ENCODE data around the gene ATP6V1E1. TPM values are rescaled to one million over a fixed set of nuclear protein-coding genes. Genes with fewer than 3 reads are reported as not detected.

ATP6V1E1 gene
- total and polyA plus RNA-seq, 2 of the 13 experiments (the other 11 are each of a cell fraction or from before 2014, with no cell fraction given): 69.3 to 90.9 TPM

- TF ChIP-seq IKZF5 (CRISPR knock-in tag; IDR thresholded peaks at IDR 0.05) (peak; percentile 65), ZZZ3 (CRISPR knock-in tag; IDR thresholded peaks at IDR 0.05; ENCODE audit: borderline replicate concordance) (peak; percentile 24; the same call in 1 of the 2 replicates), FOSL1 (CRISPR knock-in tag; IDR thresholded peaks at IDR 0.05; ENCODE audit: borderline replicate concordance) (peak; percentile 26; the same call in 1 of the 2 replicates), YEATS4 (CRISPR knock-in tag; IDR thresholded peaks at IDR 0.05; ENCODE audit: borderline replicate concordance) (peak; percentile 70), ZNF619 (CRISPR knock-in tag; IDR thresholded peaks at IDR 0.05) (peak; percentile 91), ATF7-NPFF (CRISPR knock-in tag; IDR thresholded peaks at IDR 0.05; ENCODE audit: low read depth) (peak; percentile 57; the same call in 1 of the 2 replicates), ZFX (CRISPR knock-in tag; IDR thresholded peaks at IDR 0.05; ENCODE audit: low read depth) (peak; percentile 55; the same call in 1 of the 2 replicates), AFF4 (CRISPR knock-in tag; IDR thresholded peaks at IDR 0.05) (no peak; the same call in 1 of the 2 replicates), ZNF263 (CRISPR knock-in tag; IDR thresholded peaks at IDR 0.05) (peak; percentile 76), THAP11 (CRISPR knock-in tag; IDR thresholded peaks at IDR 0.05) (peak; percentile 87), ZFP1 (CRISPR knock-in tag; IDR thresholded peaks at IDR 0.05) (no peak), ATAD3A (CRISPR knock-in tag; IDR thresholded peaks at IDR 0.05) (no peak), ZNF333 (CRISPR knock-in tag; IDR thresholded peaks at IDR 0.05; ENCODE audit: borderline replicate concordance) (no peak; the same call in 1 of the 2 replicates)
- TF ChIP-seq, protein P1, sequence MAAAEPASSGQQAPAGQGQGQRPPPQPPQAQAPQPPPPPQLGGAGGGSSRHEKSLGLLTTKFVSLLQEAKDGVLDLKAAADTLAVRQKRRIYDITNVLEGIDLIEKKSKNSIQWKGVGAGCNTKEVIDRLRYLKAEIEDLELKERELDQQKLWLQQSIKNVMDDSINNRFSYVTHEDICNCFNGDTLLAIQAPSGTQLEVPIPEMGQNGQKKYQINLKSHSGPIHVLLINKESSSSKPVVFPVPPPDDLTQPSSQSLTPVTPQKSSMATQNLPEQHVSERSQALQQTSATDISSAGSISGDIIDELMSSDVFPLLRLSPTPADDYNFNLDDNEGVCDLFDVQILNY (CRISPR knock-in tag; conservative IDR thresholded peaks at IDR 0.05): no peak
- TF ChIP-seq, protein P2, sequence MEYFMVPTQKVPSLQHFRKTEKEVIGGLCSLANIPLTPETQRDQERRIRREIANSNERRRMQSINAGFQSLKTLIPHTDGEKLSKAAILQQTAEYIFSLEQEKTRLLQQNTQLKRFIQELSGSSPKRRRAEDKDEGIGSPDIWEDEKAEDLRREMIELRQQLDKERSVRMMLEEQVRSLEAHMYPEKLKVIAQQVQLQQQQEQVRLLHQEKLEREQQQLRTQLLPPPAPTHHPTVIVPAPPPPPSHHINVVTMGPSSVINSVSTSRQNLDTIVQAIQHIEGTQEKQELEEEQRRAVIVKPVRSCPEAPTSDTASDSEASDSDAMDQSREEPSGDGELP (IDR thresholded peaks at IDR 0.05; ENCODE audit: borderline replicate concordance, low read depth): peak; percentile 44; the same call in 1 of the 2 replicates
- TF ChIP-seq, protein P3, sequence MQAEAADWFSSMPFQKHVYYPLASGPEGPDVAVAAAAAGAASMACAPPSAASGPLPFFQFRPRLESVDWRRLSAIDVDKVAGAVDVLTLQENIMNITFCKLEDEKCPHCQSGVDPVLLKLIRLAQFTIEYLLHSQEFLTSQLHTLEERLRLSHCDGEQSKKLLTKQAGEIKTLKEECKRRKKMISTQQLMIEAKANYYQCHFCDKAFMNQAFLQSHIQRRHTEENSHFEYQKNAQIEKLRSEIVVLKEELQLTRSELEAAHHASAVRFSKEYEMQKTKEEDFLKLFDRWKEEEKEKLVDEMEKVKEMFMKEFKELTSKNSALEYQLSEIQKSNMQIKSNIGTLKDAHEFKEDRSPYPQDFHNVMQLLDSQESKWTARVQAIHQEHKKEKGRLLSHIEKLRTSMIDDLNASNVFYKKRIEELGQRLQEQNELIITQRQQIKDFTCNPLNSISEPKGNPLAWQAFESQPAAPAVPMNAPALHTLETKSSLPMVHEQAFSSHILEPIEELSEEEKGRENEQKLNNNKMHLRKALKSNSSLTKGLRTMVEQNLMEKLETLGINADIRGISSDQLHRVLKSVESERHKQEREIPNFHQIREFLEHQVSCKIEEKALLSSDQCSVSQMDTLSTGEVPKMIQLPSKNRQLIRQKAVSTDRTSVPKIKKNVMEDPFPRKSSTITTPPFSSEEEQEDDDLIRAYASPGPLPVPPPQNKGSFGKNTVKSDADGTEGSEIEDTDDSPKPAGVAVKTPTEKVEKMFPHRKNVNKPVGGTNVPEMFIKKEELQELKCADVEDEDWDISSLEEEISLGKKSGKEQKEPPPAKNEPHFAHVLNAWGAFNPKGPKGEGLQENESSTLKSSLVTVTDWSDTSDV (CRISPR knock-in tag; IDR thresholded peaks at IDR 0.05): peak; percentile 34; the same call in 1 of the 2 replicates
These were observed 10.1 kb upstream of the ATP6V1E1 start, which contains the start of gene BCL2L13 (continued) for GRCh38 chr22:17638432-17639246.

Data from HepG2 (cell line).